Measurements from ENCODE around the gene RGS12. TPM values are rescaled to one million over a fixed set of nuclear protein-coding genes. Genes with fewer than 3 reads are reported as not detected.

RGS12 gene
- total and polyA plus RNA-seq, 2 of the 13 experiments (the other 11 are each of a cell fraction or from before 2014, with no cell fraction given), result 21.0 to 27.7 TPM

GRCh38 chr4:3323071-3323481 is 30.3 kb downstream of the RGS12 start (continued):
- 0 out of 2 replicates have a peak, but pooled peaks have one; percentile 35 for TF ChIP-seq AHDC1 (CRISPR knock-in tag; IDR thresholded peaks at IDR 0.05; ENCODE audit: borderline replicate concordance)
- 0 out of 2 replicates have a peak, but pooled peaks have one; percentile 23 for TF ChIP-seq PATZ1 (CRISPR knock-in tag; IDR thresholded peaks at IDR 0.05)
- TF ChIP-seq FIP1L1 (IDR thresholded peaks at IDR 0.05; ENCODE audit: borderline replicate concordance, insufficient read depth, low read depth, low read length), result no peak
- no peak for TF ChIP-seq BCL3 (CRISPR knock-in tag; IDR thresholded peaks at IDR 0.05)
- TF ChIP-seq ZNF136 (CRISPR knock-in tag; IDR thresholded peaks at IDR 0.05; ENCODE audit: low read depth), result no peak
- no peak for TF ChIP-seq FOXK1 (CRISPR knock-in tag; IDR thresholded peaks at IDR 0.05; ENCODE audit: borderline replicate concordance, low read depth)
- peak; percentile 22; the same call in 1 of the 2 replicates for TF ChIP-seq CTCF (CRISPR knock-in tag; IDR thresholded peaks at IDR 0.05)
- TF ChIP-seq ZNF589 (CRISPR knock-in tag; conservative IDR thresholded peaks at IDR 0.05), result no peak
- TF ChIP-seq RFXAP (CRISPR knock-in tag; IDR thresholded peaks at IDR 0.05; ENCODE audit: borderline replicate concordance), result no peak
- no peak for TF ChIP-seq ZHX2 (IDR thresholded peaks at IDR 0.05; ENCODE audit: low read depth)
- no peak for TF ChIP-seq ZHX2 (CRISPR knock-in tag; IDR thresholded peaks at IDR 0.05; ENCODE audit: borderline replicate concordance)
- TF ChIP-seq HMG20A (CRISPR knock-in tag; IDR thresholded peaks at IDR 0.05; ENCODE audit: borderline replicate concordance), result no peak

Measured in HepG2 (cell line).